SK-N-SH (cell line): ENCODE results near the gene TMEM117. TPM values are rescaled to one million over a fixed set of nuclear protein-coding genes. Genes with fewer than 3 reads are reported as not detected.

Experiments
- CTCF ChIA-PET: fragments of 300-600, 350-600 bp; formaldehyde crosslinking; extraction: SDS; loops from one replicate; lab custom pipeline; 2021; lab: Yijun Ruan, JAX
- POLR2A ChIA-PET: fragments of 350-600 bp; sonication (Branson Sonifier 250); formaldehyde crosslinking; extraction: SDS; loops from one replicate; lab custom pipeline; 2020; ENCODE audit warnings: antibody characterized with exemption, inconsistent platforms; lab: Yijun Ruan, JAX
- DNase-seq: peaks from one replicate; pipeline ENCODE4 v3.0.0; 2012
- H2AFZ ChIP-seq: fragments of 200-600 bp; sonication (generic); 2 replicates; pipeline ENCODE4 v1.8.1; 2016; ENCODE audit warnings: antibody characterized with exemption, mild to moderate bottlenecking, low read depth
- H3F3A ChIP-seq: fragments of 200-600 bp; sonication (generic); replicated peaks from 2 replicates; pipeline ENCODE3; 2016; ENCODE audit warnings: antibody characterized with exemption, mild to moderate bottlenecking; ENCODE audit not compliant: insufficient read depth
- H3K27ac ChIP-seq, 2 experiments: fragments of 200-500 bp in 1 of 2; fragments of 200-600 bp in 1 of 2; sonication (Bioruptor generic) in 1 of 2; sonication (generic), shearing (Covaris generic) in 1 of 2; 2 replicates each; pipeline versions ENCODE4 v1.5.1 to v1.6.1; 2014 to 2016; ENCODE audit warnings: low read depth in 2 of 2, inconsistent platforms in 1 of 2, low read length in 1 of 2, mild to moderate bottlenecking in 1 of 2, mixed read lengths in 1 of 2
- H3K27me3 ChIP-seq: fragments of 200-600 bp; sonication (generic), shearing (Covaris generic); 2 replicates; pipeline ENCODE4 v1.6.1; 2016; ENCODE audit warnings: mixed run types; ENCODE audit not compliant: insufficient read depth
- H3K36me3 ChIP-seq, 2 experiments: fragments of 200-500 bp in 1 of 2; fragments of 200-600 bp in 1 of 2; sonication (Bioruptor generic) in 1 of 2; sonication (generic) in 1 of 2; replicated peaks in 1 of 2; 2 replicates each; pipeline versions ENCODE3 to v1.5.1; 2014 to 2016; ENCODE audit warnings: low read length in 1 of 2, mild to moderate bottlenecking in 1 of 2; ENCODE audit not compliant: insufficient read depth in 2 of 2, control insufficient read depth in 1 of 2
- H3K4me1 ChIP-seq, 2 experiments: fragments of 200-500 bp in 1 of 2; fragments of 200-600 bp in 1 of 2; sonication (Bioruptor generic) in 1 of 2; sonication (generic), shearing (Covaris generic) in 1 of 2; 2 replicates each; pipeline versions ENCODE4 v1.5.1 to v1.6.1; 2014 to 2016; ENCODE audit warnings: low read depth in 1 of 2, low read length in 1 of 2, mixed run types in 1 of 2; ENCODE audit not compliant: insufficient read depth in 2 of 2, control insufficient read depth in 1 of 2
- H3K4me2 ChIP-seq: fragments of 200-600 bp; sonication (generic), shearing (Covaris generic); 2 replicates; pipeline ENCODE4 v1.6.1; 2017; ENCODE audit warnings: mixed run types
- H3K4me3 ChIP-seq, 2 experiments: fragments of 200-500 bp in 1 of 2; fragments of 200-600 bp in 1 of 2; sonication (Bioruptor generic) in 1 of 2; sonication (generic), shearing (Covaris generic) in 1 of 2; 2 replicates each; pipeline versions ENCODE4 v1.5.1 to v1.8.1; 2014 to 2016; ENCODE audit warnings: low read depth in 2 of 2, inconsistent platforms in 1 of 2, low read length in 1 of 2, mild to moderate bottlenecking in 1 of 2, mixed read lengths in 1 of 2, moderate library complexity in 1 of 2
- H3K79me2 ChIP-seq: fragments of 200-600 bp; sonication (generic); 2 replicates; pipeline ENCODE4 v1.8.1; 2017; ENCODE audit warnings: mild to moderate bottlenecking; ENCODE audit not compliant: insufficient read depth
- H3K9ac ChIP-seq: fragments of 200-600 bp; sonication (generic); 2 replicates; pipeline ENCODE4 v1.6.1; 2017; ENCODE audit warnings: mixed run types
- H3K9me2 ChIP-seq: fragments of 200-600 bp; sonication (generic); 2 replicates; pipeline ENCODE4 v1.6.1; 2017; ENCODE audit warnings: mixed run types
- H3K9me3 ChIP-seq: fragments of 200-600 bp; sonication (generic); 2 replicates; pipeline ENCODE4 v1.6.1; 2017; ENCODE audit warnings: mixed run types, mild to moderate bottlenecking, moderate library complexity
- H4K20me1 ChIP-seq: fragments of 200-600 bp; sonication (generic); 2 replicates; pipeline ENCODE4 v1.6.1; 2017; ENCODE audit warnings: mild to moderate bottlenecking, mixed run types; ENCODE audit not compliant: insufficient read depth
- EP300 ChIP-seq, 2 experiments: IDR thresholded peaks; 2 replicates each; pipeline versions ENCODE4 v1.4.0 to v1.6.1; 2012; ENCODE audit warnings: borderline replicate concordance in 1 of 2, low read depth in 1 of 2, low read length in 1 of 2
- EZH2phosphoT487 ChIP-seq: fragments of 200-600 bp; sonication (generic); IDR thresholded peaks from 2 replicates; pipeline ENCODE4 v1.6.1; 2017; ENCODE audit warnings: low read depth, mixed run types, mild to moderate bottlenecking, antibody characterized with exemption, moderate library complexity, borderline replicate concordance
- FOSL2 ChIP-seq: IDR thresholded peaks from 2 replicates; pipeline ENCODE4 v1.4.0; 2012; ENCODE audit warnings: low read depth, mild to moderate bottlenecking, moderate library complexity, borderline replicate concordance
- FOXJ3 ChIP-seq: sonication (generic); formaldehyde crosslinking; IDR thresholded peaks from 2 replicates; pipeline ENCODE4 v1.5.1; 2020; ENCODE audit warnings: mild to moderate bottlenecking, missing genetic modification reagents
- FOXM1 ChIP-seq: IDR thresholded peaks from 2 replicates; pipeline ENCODE4 v1.4.0; 2012; ENCODE audit warnings: low read depth, mild to moderate bottlenecking
- GABPA ChIP-seq: IDR thresholded peaks from 2 replicates; pipeline ENCODE4 v1.4.0; 2012; ENCODE audit warnings: low read depth, mild to moderate bottlenecking
- GATA2 ChIP-seq: sonication (generic); formaldehyde crosslinking; IDR thresholded peaks from 2 replicates; pipeline ENCODE4 v1.5.0; 2020; ENCODE audit warnings: mild to moderate bottlenecking, missing genetic modification reagents
- NRF1 ChIP-seq: IDR thresholded peaks from 2 replicates; pipeline ENCODE4 v1.6.1; 2012; ENCODE audit warnings: low read depth, mild to moderate bottlenecking, low read length
- POLR2AphosphoS5 ChIP-seq: IDR thresholded peaks from 2 replicates; pipeline ENCODE4 v1.6.1; 2012; ENCODE audit warnings: low read depth, low read length
- RCOR1 ChIP-seq: fragments of 150-350 bp; IDR thresholded peaks from 2 replicates; pipeline ENCODE4 v1.6.1; 2017; ENCODE audit warnings: antibody characterized with exemption, low read length
- RFX5 ChIP-seq: IDR thresholded peaks from 2 replicates; pipeline ENCODE4 v1.6.1; 2012; ENCODE audit warnings: mild to moderate bottlenecking, improper control_type of control experiment, low read length
- SMC3 ChIP-seq: IDR thresholded peaks from 2 replicates; pipeline ENCODE4 v1.6.1; 2012; ENCODE audit warnings: low read depth, low read length, improper control_type of control experiment
- TAF1 ChIP-seq: IDR thresholded peaks from 2 replicates; pipeline ENCODE4 v1.6.1; 2012; ENCODE audit warnings: low read depth, mild to moderate bottlenecking, low read length, moderate library complexity, borderline replicate concordance
- TCF12 ChIP-seq: IDR thresholded peaks from 2 replicates; pipeline ENCODE4 v1.4.0; 2012
- YY1 ChIP-seq: IDR thresholded peaks from 2 replicates; pipeline ENCODE4 v1.4.0; 2012; ENCODE audit warnings: low read depth, mild to moderate bottlenecking
- WGBS: methylation state at CpG from one replicate; pipeline ENCODE4 v1.1.6; 2017; ENCODE audit warnings: low lambda C conversion rate; 5-methylcytosine and 5-hydroxymethylcytosine counted together
- polyA plus RNA-seq, 3 experiments: library from polyadenylated mRNA; depleted of rRNA; stranded (reverse); fragments of >200 nt; gene quantifications; 2 replicates each; pipeline ENCODE4 v1.2.3, GENCODE V29; 2012
- TF ChIP-seq, protein P1 (sequence below): IDR thresholded peaks from 2 replicates; pipeline ENCODE4 v1.4.0; 2012; ENCODE audit warnings: low read depth, borderline replicate concordance
- TF ChIP-seq, protein P2 (sequence below): IDR thresholded peaks from 2 replicates; pipeline ENCODE4 v1.4.0; 2012; ENCODE audit warnings: low read depth
- TF ChIP-seq, protein P3 (sequence below): IDR thresholded peaks from 2 replicates; pipeline ENCODE4 v1.6.1; 2012; ENCODE audit warnings: mild to moderate bottlenecking, low read depth, low read length, moderate library complexity
- TF ChIP-seq, protein P4 (sequence below): IDR thresholded peaks from 2 replicates; pipeline ENCODE4 v1.4.0; 2012; ENCODE audit warnings: low read depth, borderline replicate concordance

The TMEM117 gene
- polyA plus RNA-seq, 1 of the 3 experiments (the other 2 are of a cell fraction) = 0.81 TPM

DNA sequence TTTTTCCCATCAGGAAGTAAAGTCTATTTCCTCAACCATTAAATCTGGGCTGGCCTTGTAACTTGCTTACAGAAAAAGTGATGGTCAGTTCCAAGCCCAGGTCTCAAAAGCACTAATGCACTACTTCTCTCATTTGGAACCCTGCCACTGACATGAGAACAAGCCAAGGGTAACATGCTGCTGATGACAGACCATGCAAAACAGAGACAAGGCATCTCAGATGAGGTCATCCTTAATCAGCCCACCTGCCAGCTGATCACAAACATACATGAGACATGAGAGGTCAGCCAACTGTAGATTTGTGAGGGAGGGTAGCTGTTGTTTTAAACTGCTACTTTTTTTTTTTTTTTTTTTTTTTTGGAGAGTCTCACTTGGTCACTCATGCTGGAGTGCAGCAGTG is 45.9 kb upstream of the TMEM117 start:
- no peak overlapping the region for H3K27ac ChIP-seq
- no peaks in the 10 kb centered on the region; a peak in 1 of 4 replicates for H3K4me1 ChIP-seq
- peak; percentile 13; the same call in 1 of the 2 replicates for TF ChIP-seq TCF12
- no peak for TF ChIP-seq FOSL2
- H2AFZ ChIP-seq = no peak overlapping the region
- no peaks in the 10 kb centered on the region for H3K9me2 ChIP-seq
- no peak overlapping the region for H3K4me2 ChIP-seq
- CTCF ChIA-PET = interaction anchor here (0.9 kb wide), 1 partner anchor 93 kb away, joined by 3 read pairs; no protein-coding TSS in a partner anchor
- H3K9ac ChIP-seq = no peak overlapping the region
- no peaks in the 10 kb centered on the region for H3K9me3 ChIP-seq
- POLR2A ChIA-PET = interaction anchor here (1.1 kb wide), 1 partner anchor 16 kb away, joined by 3 read pairs; the partner anchor contains the start of gene TWF1
- no peaks in the 10 kb centered on the region for H3K79me2 ChIP-seq
- DNase-seq = peak; percentile 19
- no peaks in the 10 kb centered on the region for H3K27me3 ChIP-seq
- H3F3A ChIP-seq = peaks cover 8% of the 10 kb centered on the region
- no peaks in the 10 kb centered on the region for H4K20me1 ChIP-seq
- H3K4me3 ChIP-seq = no peak overlapping the region
- peaks cover 3 to 16% of the 10 kb centered on the region in 2 experiments for H3K36me3 ChIP-seq

DNA sequence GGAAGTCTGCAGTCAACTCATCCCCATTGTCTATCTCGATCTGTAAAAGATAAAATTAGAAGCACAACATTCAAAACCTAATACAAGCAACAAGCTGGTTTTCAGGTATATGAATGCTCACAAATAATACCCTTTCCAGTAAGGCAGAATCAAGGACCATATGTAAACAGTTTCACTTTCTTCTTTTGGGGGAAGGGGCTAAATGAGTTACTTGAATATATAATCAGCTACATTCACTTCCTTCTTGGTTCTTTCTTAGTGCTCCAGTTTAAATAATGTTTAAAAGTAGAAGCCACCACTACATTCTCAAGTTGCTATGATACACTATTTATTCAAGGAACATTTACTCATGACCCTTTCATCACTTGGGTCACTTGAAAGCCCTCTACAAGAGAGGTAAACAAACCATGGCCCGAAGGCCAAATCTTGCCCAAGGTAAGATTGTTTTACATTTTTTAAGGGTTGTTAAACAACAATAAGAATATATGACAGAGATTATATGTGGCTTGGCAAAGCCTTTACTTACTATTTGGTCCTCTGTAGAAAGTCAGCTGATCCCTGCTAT is 40.1 kb upstream of the TMEM117 start:
- Histone ChIP-seq H3K9ac (no peak overlapping the region), H3F3A (peaks cover 13% of the 10 kb centered on the region), H3K4me3 (no peak overlapping the region), H3K27ac (peak overlapping the region in 1 of 2 experiments; percentile 21; a peak in 1 of 4 replicates), H3K9me2 (no peaks in the 10 kb centered on the region), H3K9me3 (no peaks in the 10 kb centered on the region), H3K4me2 (no peak overlapping the region), H3K4me1 (no peaks in the 10 kb centered on the region), H3K27me3 (no peaks in the 10 kb centered on the region), H3K36me3 (peaks cover 60 to 66% of the 10 kb centered on the region in 2 experiments), H2AFZ (no peak overlapping the region), H3K79me2 (peaks cover 9% of the 10 kb centered on the region; the same call in 1 of the 2 replicates), H4K20me1 (no peaks in the 10 kb centered on the region)
- POLR2A ChIA-PET = no interaction called here
- CTCF ChIA-PET = interaction anchor here (5.0 kb wide), 1 partner anchor 87 kb away, joined by 15 read pairs; no protein-coding TSS in a partner anchor
- WGBS = 86% methylated on average over 2 of the region's 2 CpGs
- DNase-seq = no peak
- TF ChIP-seq, protein P1, sequence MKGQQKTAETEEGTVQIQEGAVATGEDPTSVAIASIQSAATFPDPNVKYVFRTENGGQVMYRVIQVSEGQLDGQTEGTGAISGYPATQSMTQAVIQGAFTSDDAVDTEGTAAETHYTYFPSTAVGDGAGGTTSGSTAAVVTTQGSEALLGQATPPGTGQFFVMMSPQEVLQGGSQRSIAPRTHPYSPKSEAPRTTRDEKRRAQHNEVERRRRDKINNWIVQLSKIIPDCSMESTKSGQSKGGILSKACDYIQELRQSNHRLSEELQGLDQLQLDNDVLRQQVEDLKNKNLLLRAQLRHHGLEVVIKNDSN = no peak
- TF ChIP-seq RCOR1 (no peak), FOXM1 (no peak), GABPA (no peak), EP300 (IDR thresholded peaks at IDR 0.05; ENCODE audit: borderline replicate concordance in 1 of 2, low read depth in 1 of 2, low read length in 1 of 2) (no peak), FOXJ3 (CRISPR knock-in tag) (no peak), RFX5 (no peak), YY1 (no peak), GATA2 (CRISPR knock-in tag) (no peak), POLR2AphosphoS5 (no peak), EZH2phosphoT487 (no peak), NRF1 (no peak), TAF1 (no peak), TCF12 (no peak), SMC3 (no peak)
- TF ChIP-seq, protein P2, sequence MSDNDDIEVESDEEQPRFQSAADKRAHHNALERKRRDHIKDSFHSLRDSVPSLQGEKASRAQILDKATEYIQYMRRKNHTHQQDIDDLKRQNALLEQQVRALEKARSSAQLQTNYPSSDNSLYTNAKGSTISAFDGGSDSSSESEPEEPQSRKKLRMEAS = no peak
- TF ChIP-seq, protein P3, sequence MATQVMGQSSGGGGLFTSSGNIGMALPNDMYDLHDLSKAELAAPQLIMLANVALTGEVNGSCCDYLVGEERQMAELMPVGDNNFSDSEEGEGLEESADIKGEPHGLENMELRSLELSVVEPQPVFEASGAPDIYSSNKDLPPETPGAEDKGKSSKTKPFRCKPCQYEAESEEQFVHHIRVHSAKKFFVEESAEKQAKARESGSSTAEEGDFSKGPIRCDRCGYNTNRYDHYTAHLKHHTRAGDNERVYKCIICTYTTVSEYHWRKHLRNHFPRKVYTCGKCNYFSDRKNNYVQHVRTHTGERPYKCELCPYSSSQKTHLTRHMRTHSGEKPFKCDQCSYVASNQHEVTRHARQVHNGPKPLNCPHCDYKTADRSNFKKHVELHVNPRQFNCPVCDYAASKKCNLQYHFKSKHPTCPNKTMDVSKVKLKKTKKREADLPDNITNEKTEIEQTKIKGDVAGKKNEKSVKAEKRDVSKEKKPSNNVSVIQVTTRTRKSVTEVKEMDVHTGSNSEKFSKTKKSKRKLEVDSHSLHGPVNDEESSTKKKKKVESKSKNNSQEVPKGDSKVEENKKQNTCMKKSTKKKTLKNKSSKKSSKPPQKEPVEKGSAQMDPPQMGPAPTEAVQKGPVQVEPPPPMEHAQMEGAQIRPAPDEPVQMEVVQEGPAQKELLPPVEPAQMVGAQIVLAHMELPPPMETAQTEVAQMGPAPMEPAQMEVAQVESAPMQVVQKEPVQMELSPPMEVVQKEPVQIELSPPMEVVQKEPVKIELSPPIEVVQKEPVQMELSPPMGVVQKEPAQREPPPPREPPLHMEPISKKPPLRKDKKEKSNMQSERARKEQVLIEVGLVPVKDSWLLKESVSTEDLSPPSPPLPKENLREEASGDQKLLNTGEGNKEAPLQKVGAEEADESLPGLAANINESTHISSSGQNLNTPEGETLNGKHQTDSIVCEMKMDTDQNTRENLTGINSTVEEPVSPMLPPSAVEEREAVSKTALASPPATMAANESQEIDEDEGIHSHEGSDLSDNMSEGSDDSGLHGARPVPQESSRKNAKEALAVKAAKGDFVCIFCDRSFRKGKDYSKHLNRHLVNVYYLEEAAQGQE = no peak
- TF ChIP-seq, protein P4, sequence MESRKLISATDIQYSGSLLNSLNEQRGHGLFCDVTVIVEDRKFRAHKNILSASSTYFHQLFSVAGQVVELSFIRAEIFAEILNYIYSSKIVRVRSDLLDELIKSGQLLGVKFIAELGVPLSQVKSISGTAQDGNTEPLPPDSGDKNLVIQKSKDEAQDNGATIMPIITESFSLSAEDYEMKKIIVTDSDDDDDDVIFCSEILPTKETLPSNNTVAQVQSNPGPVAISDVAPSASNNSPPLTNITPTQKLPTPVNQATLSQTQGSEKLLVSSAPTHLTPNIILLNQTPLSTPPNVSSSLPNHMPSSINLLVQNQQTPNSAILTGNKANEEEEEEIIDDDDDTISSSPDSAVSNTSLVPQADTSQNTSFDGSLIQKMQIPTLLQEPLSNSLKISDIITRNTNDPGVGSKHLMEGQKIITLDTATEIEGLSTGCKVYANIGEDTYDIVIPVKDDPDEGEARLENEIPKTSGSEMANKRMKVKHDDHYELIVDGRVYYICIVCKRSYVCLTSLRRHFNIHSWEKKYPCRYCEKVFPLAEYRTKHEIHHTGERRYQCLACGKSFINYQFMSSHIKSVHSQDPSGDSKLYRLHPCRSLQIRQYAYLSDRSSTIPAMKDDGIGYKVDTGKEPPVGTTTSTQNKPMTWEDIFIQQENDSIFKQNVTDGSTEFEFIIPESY = no peak
